Naive thymus-derived CD4-positive, alpha-beta T cell (primary cell): ENCODE measurements around the gene SEMA3A. TPM values are rescaled to one million over a fixed set of nuclear protein-coding genes. Genes with fewer than 3 reads are reported as not detected.

Experiments
- ATAC-seq: fragments of 150-1000 bp; cut with Tn5 transposase; 2 replicates; pipeline ENCODE4 v1.10.0; 2021; ENCODE audit warnings: mild to moderate bottlenecking, moderate library complexity
- CTCF ChIA-PET: fragments of 350-600 bp; sonication (Branson Sonifier 250); formaldehyde crosslinking; loops from one replicate; lab custom pipeline; 2021; ENCODE audit warnings: antibody characterized with exemption; lab: Charles Lee
- POLR2A ChIA-PET: fragments of 350-600 bp; sonication (Branson Sonifier 250); formaldehyde crosslinking; loops from one replicate; lab custom pipeline; 2021; ENCODE audit warnings: antibody characterized with exemption, inconsistent platforms; lab: Charles Lee
- DNase-seq, 9 donors: peaks; one replicate each; pipeline versions ENCODE4 v3.0.0 to v3.0.0-alpha.2; 2020 to 2022; ENCODE audit warnings: mixed read lengths in 1 of 9
- H3K27ac ChIP-seq: one replicate; pipeline ENCODE4 v1.7.0; 2013; ENCODE audit warnings: mild to moderate bottlenecking, low read depth, low read length, moderate library complexity
- H3K27me3 ChIP-seq, 2 donors: one replicate each; pipeline ENCODE4 v1.7.0; 2013; ENCODE audit warnings: low read length in 2 of 2, mild to moderate bottlenecking in 2 of 2, moderate library complexity in 2 of 2; ENCODE audit not compliant: control insufficient read depth in 2 of 2, insufficient read depth in 2 of 2
- H3K36me3 ChIP-seq, 3 experiments: 1 replicate in 2 of 3; 2 replicates in 1 of 3; pipeline ENCODE4 v1.7.0; 2013; ENCODE audit warnings: low read length in 3 of 3, mild to moderate bottlenecking in 3 of 3, moderate library complexity in 1 of 3; ENCODE audit not compliant: insufficient read depth in 3 of 3, control insufficient read depth in 2 of 3
- H3K4me1 ChIP-seq, 2 donors: one replicate each; pipeline ENCODE4 v1.7.0; 2013; ENCODE audit warnings: low read length in 2 of 2, mild to moderate bottlenecking in 2 of 2, moderate library complexity in 1 of 2; ENCODE audit not compliant: control insufficient read depth in 2 of 2, insufficient read depth in 2 of 2
- H3K4me3 ChIP-seq: 2 replicates; pipeline ENCODE4 v1.7.0; 2013; ENCODE audit warnings: mild to moderate bottlenecking, low read length
- H3K9me3 ChIP-seq, 3 experiments: 1 replicate in 2 of 3; 2 replicates in 1 of 3; pipeline ENCODE4 v1.7.0; 2013; ENCODE audit warnings: low read length in 3 of 3; ENCODE audit not compliant: control insufficient read depth in 2 of 3
- H3K27ac Mint-ChIP-seq, 9 donors: one replicate each; pipeline ENCODE4 v1.8.0; 2020 to 2022; ENCODE audit warnings: mixed read lengths in 9 of 9, mild to moderate bottlenecking in 8 of 9, moderate library complexity in 5 of 9, inconsistent platforms in 2 of 9
- H3K27me3 Mint-ChIP-seq, 5 donors: one replicate each; pipeline ENCODE4 v1.8.0; 2021 to 2022; ENCODE audit warnings: mixed read lengths in 5 of 5, mild to moderate bottlenecking in 1 of 5
- H3K36me3 Mint-ChIP-seq, 5 donors: one replicate each; pipeline ENCODE4 v1.8.0; 2020 to 2022; ENCODE audit warnings: mixed read lengths in 5 of 5, mild to moderate bottlenecking in 3 of 5, inconsistent platforms in 1 of 5
- H3K4me1 Mint-ChIP-seq, 7 donors: one replicate each; pipeline ENCODE4 v1.8.0; 2020 to 2022; ENCODE audit warnings: mixed read lengths in 7 of 7, mild to moderate bottlenecking in 3 of 7, inconsistent platforms in 1 of 7
- H3K4me3 Mint-ChIP-seq, 10 donors: one replicate each; pipeline ENCODE4 v1.8.0; 2020 to 2022; ENCODE audit warnings: mild to moderate bottlenecking in 10 of 10, mixed read lengths in 10 of 10, moderate library complexity in 6 of 10, inconsistent platforms in 2 of 10
- H3K9me3 Mint-ChIP-seq, 11 donors: one replicate each; pipeline ENCODE4 v1.8.0; 2020 to 2022; ENCODE audit warnings: mixed read lengths in 11 of 11, mild to moderate bottlenecking in 4 of 11, inconsistent platforms in 1 of 11, moderate library complexity in 1 of 11
- intact Hi-C, 2 donors: fragments of 100-400 bp; cut with micrococcal nuclease; formaldehyde crosslinking; loops; one replicate each; pipeline ENCODE4 v1.15.1; 2023
- polyA plus RNA-seq, 2 donors: library from polyadenylated mRNA; unstranded; fragments of 300-500 nt; fragmentation: Illumina TruSeq; gene quantifications; one replicate each; pipeline ENCODE4 v1.2.3, GENCODE V29; 2021
- total RNA-seq, 6 experiments: library from RNA in 5 of 6; stranded (reverse) in 5 of 6; gene quantifications; 1 replicate in 5 of 6; 2 replicates in 1 of 6; pipeline ENCODE4 v1.2.3 and lab custom pipeline; 2021 to 2026

The SEMA3A gene
- total and polyA plus RNA-seq, 7 experiments from 2014 or later, result 0.29 to 3.0 (median 1.3) TPM

DNA sequence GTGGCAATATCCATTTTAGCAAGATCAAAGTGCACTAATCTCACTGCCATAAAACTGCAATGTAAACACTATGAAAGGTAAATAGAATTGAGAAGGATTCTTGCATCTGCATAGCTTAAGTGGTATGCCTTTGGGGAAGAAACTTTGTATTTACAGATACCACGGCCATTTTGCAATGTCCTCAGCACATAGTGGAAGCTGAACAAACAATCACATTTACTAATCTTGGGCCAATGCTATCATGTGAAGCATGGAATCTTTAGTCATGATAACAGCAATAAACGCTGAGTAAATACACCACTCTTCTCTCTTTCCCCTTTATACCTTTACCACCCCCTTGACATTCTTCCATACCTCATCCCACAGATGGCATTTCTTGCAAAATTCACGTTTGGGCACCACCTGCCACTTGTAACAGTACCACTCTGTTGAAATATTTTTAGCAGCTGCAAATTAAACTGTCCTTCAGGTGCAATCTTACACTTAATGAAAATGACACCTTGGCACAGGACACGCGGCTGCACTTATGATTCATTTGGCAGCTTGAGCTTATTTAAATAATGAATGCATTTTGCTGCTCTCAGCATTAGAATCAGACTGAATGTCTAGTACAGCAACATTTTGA lies 171.8 kb downstream of the SEMA3A start:
- no peaks in the 10 kb centered on the region for H3K4me1 ChIP-seq
- no peaks in the 10 kb centered on the region for H3K36me3 ChIP-seq
- H3K27ac ChIP-seq, result no peak overlapping the region
- peak overlapping the region in 1 of 9 donors; percentile 3 for H3K27ac Mint-ChIP-seq
- intact Hi-C loops, result no loop called here
- ChIA-PET POLR2A (interaction anchor here (0.6 kb wide), 1 partner anchor 51 kb away, joined by 4 read pairs; no protein-coding TSS in a partner anchor), CTCF (no interaction called here)
- no peak overlapping the region for H3K4me3 ChIP-seq
- no peak overlapping the region for H3K4me3 Mint-ChIP-seq
- no peaks in the 10 kb centered on the region for H3K27me3 ChIP-seq
- no peak for ATAC-seq
- no peaks in the 10 kb centered on the region for H3K27me3 Mint-ChIP-seq
- H3K9me3 Mint-ChIP-seq, result no peaks in the 10 kb centered on the region
- no peaks in the 10 kb centered on the region for H3K36me3 Mint-ChIP-seq
- no peak for DNase-seq
- no peaks in the 10 kb centered on the region for H3K4me1 Mint-ChIP-seq
- no peaks in the 10 kb centered on the region for H3K9me3 ChIP-seq

DNA sequence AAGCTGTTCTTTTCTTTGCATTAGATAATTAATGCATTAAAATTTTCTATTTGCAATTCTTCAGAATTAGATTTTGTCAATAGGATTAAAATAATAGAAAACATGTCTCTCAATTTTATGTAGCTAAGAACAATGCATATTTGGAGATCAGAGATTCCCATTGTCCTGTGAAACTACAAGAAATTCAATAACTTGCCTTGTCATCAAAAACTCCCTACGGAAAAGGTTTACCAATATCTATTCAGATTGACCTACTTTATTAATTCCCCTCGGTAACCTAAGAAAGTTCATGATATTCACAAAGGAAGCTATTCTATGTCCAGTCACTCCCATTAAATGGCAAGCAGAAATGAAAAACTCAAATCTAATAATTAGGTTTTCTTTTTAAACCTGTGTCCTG lies 172.6 kb downstream of the SEMA3A start:
- Histone ChIP-seq H3K4me1 (no peaks in the 10 kb centered on the region), H3K4me3 (no peak overlapping the region), H3K36me3 (no peaks in the 10 kb centered on the region), H3K27me3 (no peaks in the 10 kb centered on the region), H3K27ac (no peak overlapping the region), H3K9me3 (no peaks in the 10 kb centered on the region)
- Mint-ChIP-seq H3K4me3 (no peak overlapping the region), H3K36me3 (no peaks in the 10 kb centered on the region), H3K4me1 (no peaks in the 10 kb centered on the region), H3K27ac (no peak overlapping the region), H3K27me3 (no peaks in the 10 kb centered on the region), H3K9me3 (no peaks in the 10 kb centered on the region)
- intact Hi-C loops, result no loop called here
- DNase-seq (no peak), ATAC-seq (no peak)
- ChIA-PET CTCF (no interaction called here), POLR2A (interaction anchor here (0.6 kb wide), 1 partner anchor 51 kb away, joined by 4 read pairs; no protein-coding TSS in a partner anchor)

DNA sequence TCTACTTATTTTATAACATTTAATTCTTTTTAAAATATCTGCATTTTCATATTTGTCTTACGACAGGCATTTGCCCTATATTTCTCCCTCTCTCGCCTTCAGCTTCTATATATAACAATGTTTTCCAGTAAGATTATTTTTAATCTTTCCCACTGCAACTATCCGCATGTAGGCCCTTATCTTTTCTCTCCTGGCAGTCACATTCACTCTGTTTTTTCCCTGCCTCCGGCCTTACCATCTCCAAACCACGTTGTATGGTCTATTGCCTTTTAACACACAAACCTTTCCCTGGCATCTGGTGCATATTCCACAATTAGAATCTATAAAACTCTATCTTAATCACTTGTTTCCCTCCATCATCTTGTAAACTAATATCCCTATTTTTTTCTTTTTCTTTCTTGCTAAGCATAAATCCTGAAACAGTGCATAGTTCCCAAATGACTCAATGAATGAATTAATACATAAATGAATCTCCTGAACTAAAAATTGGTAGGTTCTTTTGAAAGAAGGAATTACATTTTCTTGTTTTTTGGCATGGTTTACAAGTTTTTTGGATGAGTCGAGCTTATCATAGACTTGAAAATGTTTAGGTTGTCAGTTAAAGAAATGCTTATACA lies 173.2 kb downstream of the SEMA3A start:
- Histone ChIP-seq H3K36me3 (no peaks in the 10 kb centered on the region), H3K27me3 (no peaks in the 10 kb centered on the region), H3K4me3 (no peak overlapping the region), H3K27ac (no peak overlapping the region), H3K4me1 (no peaks in the 10 kb centered on the region), H3K9me3 (no peaks in the 10 kb centered on the region)
- ChIA-PET CTCF (no interaction called here), POLR2A (no interaction called here)
- Mint-ChIP-seq H3K27ac (no peak overlapping the region), H3K9me3 (no peaks in the 10 kb centered on the region), H3K4me1 (no peaks in the 10 kb centered on the region), H3K4me3 (no peak overlapping the region), H3K36me3 (no peaks in the 10 kb centered on the region), H3K27me3 (no peaks in the 10 kb centered on the region)
- DNase-seq, result no peak
- intact Hi-C loops, result no loop called here
- ATAC-seq, result no peak

DNA sequence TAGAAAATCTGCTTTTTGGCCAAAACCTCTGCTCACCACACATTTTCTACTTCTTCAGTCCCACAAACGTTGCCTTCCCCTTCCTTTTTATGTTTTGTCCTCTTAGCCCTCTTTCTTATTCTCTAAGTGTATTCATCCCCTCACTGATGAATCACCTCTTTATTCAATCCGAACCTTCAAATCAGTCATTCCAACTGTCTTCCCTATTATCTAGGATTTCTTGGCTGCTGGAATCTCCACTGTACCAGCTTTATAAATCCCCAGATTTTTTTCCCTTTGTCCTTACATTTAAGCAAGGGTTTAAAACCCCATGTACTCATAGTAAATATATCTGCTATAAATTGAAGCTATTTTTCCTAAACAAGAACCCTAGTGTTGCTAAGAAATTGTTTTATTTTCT lies 176.9 kb downstream of the SEMA3A start:
- H3K4me1 Mint-ChIP-seq, result no peaks in the 10 kb centered on the region
- intact Hi-C loops, result no loop called here
- CTCF ChIA-PET, result no interaction called here

DNA sequence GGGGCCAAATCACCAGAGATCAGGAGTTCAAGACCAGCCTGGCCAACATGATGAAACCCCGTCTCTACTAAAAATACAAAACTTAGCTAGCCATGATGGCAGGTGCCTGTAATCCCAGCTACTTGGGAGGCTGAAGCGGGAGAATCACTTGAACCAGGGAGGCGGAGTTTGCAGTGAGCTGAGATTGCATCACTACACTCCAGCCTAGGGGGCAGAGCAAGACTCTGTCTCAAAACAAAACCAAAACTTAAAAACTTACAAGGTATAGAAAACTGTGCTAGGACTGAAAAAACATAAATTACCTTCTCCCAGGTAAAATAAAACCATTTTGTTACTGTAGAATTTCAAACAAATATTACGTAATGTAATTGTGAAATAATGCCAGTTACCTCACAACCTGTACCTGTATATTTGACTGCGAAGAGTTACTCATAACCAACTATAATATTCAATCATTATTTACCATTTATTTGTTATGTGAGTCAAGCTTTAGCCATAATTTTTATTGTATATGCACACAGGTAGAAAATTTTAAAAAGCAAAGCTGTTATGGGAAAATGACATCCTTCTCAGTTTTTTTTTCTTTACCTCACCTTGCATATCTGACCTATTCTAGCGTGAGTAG lies 180.9 kb downstream of the SEMA3A start:
- Mint-ChIP-seq H3K27me3 (peaks cover 0 to 2% (median 0%) of the 10 kb centered on the region in 5 donors), H3K36me3 (no peaks in the 10 kb centered on the region), H3K27ac (peak overlapping the region in 1 of 9 donors; percentile 28), H3K4me1 (no peaks in the 10 kb centered on the region), H3K4me3 (no peak overlapping the region), H3K9me3 (no peaks in the 10 kb centered on the region)
- intact Hi-C loops, result loop anchor here in 1 of 2 donors (5.0 kb wide), 1 partner anchor 129 kb away; no protein-coding TSS in a partner anchor
- ChIA-PET CTCF (interaction anchor here (0.6 kb wide), 1 partner anchor 33 kb away, joined by 3 read pairs; no protein-coding TSS in a partner anchor), POLR2A (no interaction called here)
- Histone ChIP-seq H3K27me3 (no peaks in the 10 kb centered on the region), H3K4me1 (no peaks in the 10 kb centered on the region), H3K9me3 (no peaks in the 10 kb centered on the region), H3K27ac (no peak overlapping the region), H3K36me3 (no peaks in the 10 kb centered on the region), H3K4me3 (no peak overlapping the region)
- DNase-seq, result no peak
- no peak for ATAC-seq

More for the DNA sequence above, 176.9 kb downstream of the SEMA3A start:
- POLR2A ChIA-PET, result no interaction called here
- H3K36me3 Mint-ChIP-seq, result no peaks in the 10 kb centered on the region
- Histone ChIP-seq H3K9me3 (no peaks in the 10 kb centered on the region), H3K4me3 (no peak overlapping the region), H3K36me3 (no peaks in the 10 kb centered on the region), H3K4me1 (no peaks in the 10 kb centered on the region), H3K27ac (no peak overlapping the region), H3K27me3 (no peaks in the 10 kb centered on the region)
- no peaks in the 10 kb centered on the region for H3K27me3 Mint-ChIP-seq
- no peaks in the 10 kb centered on the region for H3K9me3 Mint-ChIP-seq
- DNase-seq (no peak), ATAC-seq (no peak)
- H3K4me3 Mint-ChIP-seq, result no peak overlapping the region
- H3K27ac Mint-ChIP-seq, result no peak overlapping the region

DNA sequence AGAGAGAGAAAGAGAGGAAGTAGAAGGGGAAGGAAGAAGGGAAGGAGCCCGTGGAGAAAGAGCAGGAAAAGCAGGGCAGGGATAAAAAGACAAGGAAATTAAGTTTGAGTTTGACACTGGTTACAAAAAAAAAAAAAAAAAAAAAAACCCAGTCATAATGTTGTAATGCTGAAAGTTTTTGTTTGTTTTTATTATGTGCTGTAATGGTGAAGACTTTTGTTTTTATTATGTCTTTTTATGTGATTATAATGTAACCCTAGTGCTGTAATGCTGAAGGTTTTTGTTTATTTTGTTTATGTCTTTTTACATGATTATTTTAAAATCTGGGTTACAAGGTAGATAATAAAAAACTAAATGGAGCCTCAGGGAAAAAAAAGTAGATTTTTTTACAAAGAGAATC lies 184.8 kb downstream of the SEMA3A start:
- DNase-seq, result no peak

More for the DNA sequence above, 184.8 kb downstream of the SEMA3A start:
- H3K4me3 ChIP-seq, result no peak overlapping the region
- no peaks in the 10 kb centered on the region for H3K27me3 ChIP-seq
- H3K27ac Mint-ChIP-seq, result no peak overlapping the region
- no peaks in the 10 kb centered on the region for H3K9me3 Mint-ChIP-seq
- no peak for ATAC-seq
- no peaks in the 10 kb centered on the region for H3K4me1 Mint-ChIP-seq
- H3K9me3 ChIP-seq, result no peaks in the 10 kb centered on the region
- intact Hi-C loops, result loop anchor here in 1 of 2 donors (5.0 kb wide), 1 partner anchor 133 kb away; no protein-coding TSS in a partner anchor
- ChIA-PET POLR2A (no interaction called here), CTCF (interaction anchor here (0.6 kb wide), 1 partner anchor 358 kb away, joined by 3 read pairs; no protein-coding TSS in a partner anchor)
- no peaks in the 10 kb centered on the region for H3K36me3 Mint-ChIP-seq
- H3K4me1 ChIP-seq, result no peaks in the 10 kb centered on the region
- H3K36me3 ChIP-seq, result no peaks in the 10 kb centered on the region
- peaks cover 0 to 2% (median 0%) of the 10 kb centered on the region in 5 donors for H3K27me3 Mint-ChIP-seq
- no peak overlapping the region for H3K4me3 Mint-ChIP-seq
- H3K27ac ChIP-seq, result no peak overlapping the region
